GM23248 (cell line): ENCODE data around the gene SLC16A12.
"Not testable (repeated sequence)": the region's sequence is repeated elsewhere in the genome, so short reads cannot be mapped to it uniquely, and the experiment has no call there.

ENCODE experiments used
- EZH2 ChIP-seq: fragments of 200-600 bp; sonication (generic); IDR thresholded peaks from 2 replicates; pipeline ENCODE4 v1.6.1; 2018; ENCODE audit warnings: antibody characterized with exemption, mild to moderate bottlenecking; ENCODE audit not compliant: insufficient read depth, poor library complexity, severe bottlenecking
- EZH2phosphoT487 ChIP-seq: fragments of 200-600 bp; sonication (generic); IDR thresholded peaks from 2 replicates; pipeline ENCODE4 v1.6.1; 2018; ENCODE audit warnings: antibody characterized with exemption, moderate library complexity, mild to moderate bottlenecking, low read depth; ENCODE audit not compliant: insufficient read depth

DNA sequence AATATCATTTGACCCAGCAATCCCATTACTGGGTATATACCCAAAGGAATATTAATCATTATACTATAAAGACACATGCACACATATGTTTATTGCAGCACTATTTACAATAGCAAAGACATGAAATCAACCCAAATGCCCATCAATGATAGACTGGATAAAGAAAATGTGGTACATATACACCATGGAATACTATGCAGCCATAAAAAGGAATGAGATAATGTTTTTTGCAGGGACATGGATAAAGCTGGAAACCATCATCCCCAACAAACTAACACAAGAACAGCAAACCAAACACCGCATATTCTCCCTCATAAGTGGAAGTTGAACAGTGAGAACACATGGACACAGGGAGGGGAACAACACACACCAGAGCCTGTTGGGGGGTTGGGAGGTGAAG lies 11.3 kb upstream of the SLC16A12 start:
- not testable (repeated sequence) for TF ChIP-seq EZH2phosphoT487, EZH2
